Measurements from ENCODE around the gene ILRUN.
"Not testable (repeated sequence)": the region's sequence is repeated elsewhere in the genome, so short reads cannot be mapped to it uniquely, and the experiment has no call there.

- TF ChIP-seq, protein P1, sequence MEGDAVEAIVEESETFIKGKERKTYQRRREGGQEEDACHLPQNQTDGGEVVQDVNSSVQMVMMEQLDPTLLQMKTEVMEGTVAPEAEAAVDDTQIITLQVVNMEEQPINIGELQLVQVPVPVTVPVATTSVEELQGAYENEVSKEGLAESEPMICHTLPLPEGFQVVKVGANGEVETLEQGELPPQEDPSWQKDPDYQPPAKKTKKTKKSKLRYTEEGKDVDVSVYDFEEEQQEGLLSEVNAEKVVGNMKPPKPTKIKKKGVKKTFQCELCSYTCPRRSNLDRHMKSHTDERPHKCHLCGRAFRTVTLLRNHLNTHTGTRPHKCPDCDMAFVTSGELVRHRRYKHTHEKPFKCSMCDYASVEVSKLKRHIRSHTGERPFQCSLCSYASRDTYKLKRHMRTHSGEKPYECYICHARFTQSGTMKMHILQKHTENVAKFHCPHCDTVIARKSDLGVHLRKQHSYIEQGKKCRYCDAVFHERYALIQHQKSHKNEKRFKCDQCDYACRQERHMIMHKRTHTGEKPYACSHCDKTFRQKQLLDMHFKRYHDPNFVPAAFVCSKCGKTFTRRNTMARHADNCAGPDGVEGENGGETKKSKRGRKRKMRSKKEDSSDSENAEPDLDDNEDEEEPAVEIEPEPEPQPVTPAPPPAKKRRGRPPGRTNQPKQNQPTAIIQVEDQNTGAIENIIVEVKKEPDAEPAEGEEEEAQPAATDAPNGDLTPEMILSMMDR (IDR thresholded peaks at IDR 0.05) = not testable (repeated sequence)
- not testable (repeated sequence) for TF ChIP-seq POLR2A (IDR thresholded peaks at IDR 0.05)
Observed at GRCh38 chr6:34674930-34675329, 21.6 kb downstream of the ILRUN start.
